ENCODE data around the gene ULK3.

Gene ULK3

GRCh38 chr15:74801311-74801997, 41.5 kb downstream of the ULK3 start:
- TF ChIP-seq TAF1 (IDR thresholded peaks at IDR 0.05; ENCODE audit: low read depth) (no peak), ZBTB7A (IDR thresholded peaks at IDR 0.05; ENCODE audit: low read depth) (no peak), USF1 (IDR thresholded peaks at IDR 0.05) (no peak), NFIC (IDR thresholded peaks at IDR 0.05) (no peak), RAD21 (IDR thresholded peaks at IDR 0.05; ENCODE audit: low read depth) (no peak), CREB1 (IDR thresholded peaks at IDR 0.05; ENCODE audit: low read depth) (no peak), REST (IDR thresholded peaks at IDR 0.05; ENCODE audit: low read depth) (no peak), FOXM1 (IDR thresholded peaks at IDR 0.05; ENCODE audit: borderline replicate concordance, low read depth) (no peak), CEBPB (IDR thresholded peaks at IDR 0.05) (no peak)

- TF ChIP-seq MAX (IDR thresholded peaks at IDR 0.05) (no peak), EGR1 (IDR thresholded peaks at IDR 0.05) (no peak), REST (IDR thresholded peaks at IDR 0.05; ENCODE audit: low read depth) (no peak), CEBPB (IDR thresholded peaks at IDR 0.05) (no peak), TAF1 (IDR thresholded peaks at IDR 0.05; ENCODE audit: low read depth) (no peak), ZBTB7A (IDR thresholded peaks at IDR 0.05; ENCODE audit: low read depth) (no peak)
Observed at GRCh38 chr15:74800559-74801094, 42.3 kb downstream of the ULK3 start.

- TF ChIP-seq EGR1 (IDR thresholded peaks at IDR 0.05) (no peak), YY1 (IDR thresholded peaks at IDR 0.05; ENCODE audit: low read depth) (no peak), CEBPB (IDR thresholded peaks at IDR 0.05) (no peak), RAD21 (IDR thresholded peaks at IDR 0.05; ENCODE audit: low read depth) (peak; percentile 94), CREB1 (IDR thresholded peaks at IDR 0.05; ENCODE audit: low read depth) (no peak), TCF12 (IDR thresholded peaks at IDR 0.05; ENCODE audit: low read depth) (peak; percentile 25; the same call in 1 of the 2 replicates), ZBTB7A (IDR thresholded peaks at IDR 0.05; ENCODE audit: low read depth) (peak; percentile 32; the same call in 1 of the 2 replicates), TEAD4 (IDR thresholded peaks at IDR 0.05) (no peak)
Observed at GRCh38 chr15:74799856-74800558, 42.9 kb downstream of the ULK3 start.

- TF ChIP-seq MAX (IDR thresholded peaks at IDR 0.05) (no peak), NFIC (IDR thresholded peaks at IDR 0.05) (no peak), RAD21 (IDR thresholded peaks at IDR 0.05; ENCODE audit: low read depth) (peak; percentile 31; the same call in 1 of the 2 replicates)
Observed at GRCh38 chr15:74799255-74799855, 43.6 kb downstream of the ULK3 start.

GRCh38 chr15:74798388-74799254, 44.3 kb downstream of the ULK3 start:
- TF ChIP-seq EGR1 (IDR thresholded peaks at IDR 0.05): no peak
- TF ChIP-seq NFIC (IDR thresholded peaks at IDR 0.05): no peak
- TF ChIP-seq MAX (IDR thresholded peaks at IDR 0.05): no peak
- TF ChIP-seq REST (IDR thresholded peaks at IDR 0.05; ENCODE audit: low read depth): no peak
- no peak for TF ChIP-seq YY1 (IDR thresholded peaks at IDR 0.05; ENCODE audit: low read depth)
- no peak for TF ChIP-seq CREB1 (IDR thresholded peaks at IDR 0.05; ENCODE audit: low read depth)
- TF ChIP-seq RAD21 (IDR thresholded peaks at IDR 0.05; ENCODE audit: low read depth): no peak
- no peak for TF ChIP-seq EP300 (IDR thresholded peaks at IDR 0.05; ENCODE audit: borderline replicate concordance)
- no peak for TF ChIP-seq TEAD4 (IDR thresholded peaks at IDR 0.05)
- no peak for TF ChIP-seq USF1 (IDR thresholded peaks at IDR 0.05)
- no peak for TF ChIP-seq ZBTB7A (IDR thresholded peaks at IDR 0.05; ENCODE audit: low read depth)
